ENCODE data around the gene MAFG. TPM values are rescaled to one million over a fixed set of nuclear protein-coding genes. Genes with fewer than 3 reads are reported as not detected.
A peak's percentile ranks its signal among the peaks of the same experiment; 100 is the strongest.

Gene MAFG
- total RNA-seq, 1 donor from 2014 or later, result 24.1 TPM

DNA sequence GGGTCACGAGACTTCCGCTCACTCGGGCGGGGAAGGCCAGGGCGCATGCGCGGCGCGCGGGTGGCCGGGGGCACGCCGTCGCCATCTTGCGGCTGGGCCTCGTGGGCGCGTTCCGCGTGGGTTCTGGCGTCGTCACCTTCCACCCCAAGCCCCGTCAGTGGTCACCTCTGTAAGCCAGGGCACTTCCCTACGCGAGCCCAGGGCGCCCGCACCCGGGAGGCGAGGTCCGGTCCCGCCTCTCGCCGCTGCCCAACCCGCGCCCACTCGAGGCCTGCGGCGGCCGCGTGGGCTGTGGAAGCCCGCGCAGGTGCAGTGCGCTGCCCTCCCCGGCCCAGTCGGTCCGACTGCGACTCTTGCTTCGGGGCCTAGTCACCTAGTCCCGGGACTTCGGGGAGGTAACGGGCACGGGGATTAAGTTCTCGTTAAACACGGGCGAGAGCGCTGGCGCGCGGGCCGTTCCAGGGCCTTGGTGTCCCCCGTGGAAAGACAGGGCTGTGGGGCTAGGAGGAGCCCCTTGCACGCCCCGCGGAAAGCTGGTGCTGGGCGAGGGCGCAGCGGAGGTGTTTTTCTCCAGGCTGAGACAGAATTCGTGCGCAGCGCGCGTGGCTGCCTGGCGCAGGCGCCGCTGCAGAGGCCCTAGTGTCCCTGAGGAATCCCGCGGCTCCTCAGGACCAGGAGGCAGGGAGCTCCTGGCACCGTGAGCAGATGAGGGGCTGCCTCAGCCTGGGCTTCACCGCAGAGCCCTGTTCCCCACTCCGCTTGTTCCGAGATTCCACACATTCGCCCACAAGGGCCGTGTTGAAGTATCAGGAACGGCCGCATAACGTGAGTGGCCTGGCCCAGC, 55.9 kb downstream of the MAFG start:
- peak; percentile 87 to 92 for DNase-seq (ENCODE audit: low spot score in 2 of 2, unreplicated experiment in 2 of 2)
- Mint-ChIP-seq H3K36me3 (no peaks in the 10 kb centered on the region), H3K4me1 (peaks cover 39% of the 10 kb centered on the region), H3K4me3 (peak overlapping the region; percentile 81), H3K27me3 (ENCODE audit: low read depth) (no peaks in the 10 kb centered on the region), H3K9me3 (no peaks in the 10 kb centered on the region), H3K27ac (peak overlapping the region; percentile 96)
- TF ChIP-seq, protein P1, sequence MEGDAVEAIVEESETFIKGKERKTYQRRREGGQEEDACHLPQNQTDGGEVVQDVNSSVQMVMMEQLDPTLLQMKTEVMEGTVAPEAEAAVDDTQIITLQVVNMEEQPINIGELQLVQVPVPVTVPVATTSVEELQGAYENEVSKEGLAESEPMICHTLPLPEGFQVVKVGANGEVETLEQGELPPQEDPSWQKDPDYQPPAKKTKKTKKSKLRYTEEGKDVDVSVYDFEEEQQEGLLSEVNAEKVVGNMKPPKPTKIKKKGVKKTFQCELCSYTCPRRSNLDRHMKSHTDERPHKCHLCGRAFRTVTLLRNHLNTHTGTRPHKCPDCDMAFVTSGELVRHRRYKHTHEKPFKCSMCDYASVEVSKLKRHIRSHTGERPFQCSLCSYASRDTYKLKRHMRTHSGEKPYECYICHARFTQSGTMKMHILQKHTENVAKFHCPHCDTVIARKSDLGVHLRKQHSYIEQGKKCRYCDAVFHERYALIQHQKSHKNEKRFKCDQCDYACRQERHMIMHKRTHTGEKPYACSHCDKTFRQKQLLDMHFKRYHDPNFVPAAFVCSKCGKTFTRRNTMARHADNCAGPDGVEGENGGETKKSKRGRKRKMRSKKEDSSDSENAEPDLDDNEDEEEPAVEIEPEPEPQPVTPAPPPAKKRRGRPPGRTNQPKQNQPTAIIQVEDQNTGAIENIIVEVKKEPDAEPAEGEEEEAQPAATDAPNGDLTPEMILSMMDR (IDR thresholded peaks at IDR 0.05; ENCODE audit: unreplicated experiment), result no peak

DNA sequence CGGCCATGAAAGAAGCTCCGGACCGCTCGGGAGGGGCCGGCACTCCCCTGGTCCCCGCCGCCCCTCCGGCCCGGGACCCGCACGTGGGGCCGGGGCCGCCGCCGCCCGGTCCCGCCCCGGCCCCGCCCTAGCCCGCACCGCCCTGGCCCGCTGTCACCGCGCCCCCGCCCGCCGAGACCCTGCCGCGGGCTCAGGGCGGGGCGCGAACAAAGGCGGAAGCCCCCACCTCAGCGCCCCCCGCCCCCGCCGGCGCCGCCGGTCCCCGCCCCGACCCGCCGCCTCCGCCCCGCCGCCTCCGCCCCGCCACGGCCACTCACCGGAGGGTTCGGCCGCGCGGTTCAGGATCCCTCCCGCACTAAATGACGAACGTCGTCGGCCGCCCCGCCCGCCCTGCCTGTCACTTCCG, 56.6 kb downstream of the MAFG start, which contains the start of gene ARHGDIA:
Gene ARHGDIA, minus strand, starts transcription at position 357 of the 406 bp plus-strand sequence. CDS start 1,407 bp downstream, outside the sequence.
- Mint-ChIP-seq H3K4me3 (peak within 1 kb of the TSS; percentile 81), H3K4me1 (peaks cover 41% of the 10 kb centered on the region), H3K27me3 (ENCODE audit: low read depth) (no peaks in the 10 kb centered on the region), H3K36me3 (no peaks in the 10 kb centered on the region), H3K27ac (peak within 1 kb of the TSS; percentile 96), H3K9me3 (no peaks in the 10 kb centered on the region)
- no peak for DNase-seq (ENCODE audit: low spot score in 2 of 2, unreplicated experiment in 2 of 2)
- TF ChIP-seq, protein P1 (IDR thresholded peaks at IDR 0.05; ENCODE audit: unreplicated experiment), result no peak

DNA sequence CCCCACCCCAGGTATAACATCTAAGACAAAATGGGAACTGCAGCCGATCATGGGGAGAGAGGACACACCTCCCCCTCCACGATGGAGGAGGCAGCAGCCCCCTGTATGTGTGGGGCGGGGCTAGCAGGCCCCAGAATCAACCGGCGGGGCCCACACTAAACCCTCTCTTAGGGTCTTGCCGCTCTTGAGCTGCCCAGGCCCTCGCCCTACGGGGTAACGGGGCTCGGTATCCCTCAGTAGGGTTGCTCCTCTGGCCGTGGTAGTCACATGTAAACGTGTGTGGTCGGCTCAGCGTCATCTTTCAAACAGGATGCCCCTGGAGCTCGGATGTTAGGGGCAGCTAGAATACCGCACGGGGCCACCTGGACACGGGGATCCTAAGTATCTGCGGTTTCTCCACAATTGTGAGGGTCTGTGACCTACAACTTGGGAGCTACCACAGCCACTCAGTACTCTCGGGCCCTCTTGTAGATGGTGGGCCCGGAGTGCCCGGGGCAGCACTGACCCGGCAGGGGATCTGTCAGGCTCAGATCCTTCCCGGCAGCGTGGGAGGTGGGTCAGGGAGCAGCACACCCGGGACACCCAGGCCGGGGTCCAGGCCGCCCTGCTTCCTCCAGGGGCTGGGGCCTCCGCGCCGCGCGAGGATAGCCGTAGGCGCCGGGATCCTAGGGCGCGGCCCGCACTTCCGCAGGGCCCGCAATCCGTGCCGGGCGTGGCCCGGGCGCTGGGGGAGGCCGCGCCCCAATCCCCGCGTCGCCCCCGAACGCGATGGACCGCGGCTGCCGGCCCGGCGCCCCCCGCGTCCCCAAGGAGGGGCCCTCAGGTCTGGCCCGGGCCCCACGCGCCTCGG, 57.2 kb downstream of the MAFG start:
- Mint-ChIP-seq H3K36me3 (no peaks in the 10 kb centered on the region), H3K4me1 (peaks cover 41% of the 10 kb centered on the region), H3K4me3 (peak overlapping the region; percentile 73), H3K27ac (peak overlapping the region; percentile 91), H3K9me3 (no peaks in the 10 kb centered on the region), H3K27me3 (ENCODE audit: low read depth) (no peaks in the 10 kb centered on the region)
- TF ChIP-seq, protein P1 (IDR thresholded peaks at IDR 0.05; ENCODE audit: unreplicated experiment), result no peak
- no peak for DNase-seq (ENCODE audit: low spot score in 2 of 2, unreplicated experiment in 2 of 2)

DNA sequence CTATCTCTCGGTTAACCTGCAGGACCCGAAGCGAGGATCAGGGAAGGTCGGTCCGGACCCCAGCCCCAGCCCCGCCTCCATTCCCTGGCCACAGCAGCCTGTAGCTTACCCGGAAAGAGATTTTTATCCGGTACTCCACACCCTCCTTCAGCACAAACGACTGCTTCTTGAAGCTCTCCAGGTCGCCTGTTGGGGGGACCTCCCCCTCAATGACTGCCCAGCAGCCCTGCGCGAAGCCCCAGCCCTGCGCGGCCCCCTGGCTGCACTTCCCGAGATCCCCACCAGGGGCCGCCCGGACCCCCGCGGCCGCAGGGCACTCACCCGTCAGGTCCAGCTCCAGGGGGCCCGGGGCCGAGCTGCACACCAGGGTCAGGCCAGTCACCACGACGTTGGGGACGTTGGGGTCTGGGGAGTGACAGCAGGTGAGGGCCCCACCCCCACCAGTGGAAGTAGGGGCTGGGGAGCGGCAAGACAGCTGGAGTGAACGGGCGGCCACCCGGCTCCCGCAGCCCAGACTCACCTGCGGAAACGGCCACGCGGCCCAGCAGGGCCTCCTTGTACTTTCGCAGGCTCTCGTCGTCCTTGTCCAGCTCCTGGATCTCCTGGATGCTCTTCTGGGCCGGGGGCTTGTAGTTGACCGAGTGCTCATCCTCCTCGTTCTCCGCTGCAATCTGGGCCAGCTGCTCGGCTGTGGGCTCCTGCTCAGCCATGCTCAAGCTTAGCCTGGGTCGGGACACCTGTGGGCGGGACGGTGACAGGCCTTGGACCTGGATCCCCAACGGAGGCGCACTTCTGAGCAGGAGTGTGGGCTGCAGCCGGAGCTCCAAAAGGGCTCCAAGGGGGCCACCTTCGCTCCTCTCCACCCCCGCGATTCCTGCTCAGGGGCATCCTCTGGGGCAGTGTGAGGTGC, 58.1 kb downstream of the MAFG start:
- Mint-ChIP-seq H3K27ac (peak overlapping the region; percentile 91), H3K4me1 (peaks cover 41% of the 10 kb centered on the region), H3K27me3 (ENCODE audit: low read depth) (no peaks in the 10 kb centered on the region), H3K36me3 (no peaks in the 10 kb centered on the region), H3K4me3 (peak overlapping the region; percentile 73), H3K9me3 (no peaks in the 10 kb centered on the region)
- peak in 1 of 2 experiments; percentile 82 for DNase-seq (ENCODE audit: low spot score in 2 of 2, unreplicated experiment in 2 of 2)
- TF ChIP-seq, protein P1 (IDR thresholded peaks at IDR 0.05; ENCODE audit: unreplicated experiment), result peak; percentile 99

DNA sequence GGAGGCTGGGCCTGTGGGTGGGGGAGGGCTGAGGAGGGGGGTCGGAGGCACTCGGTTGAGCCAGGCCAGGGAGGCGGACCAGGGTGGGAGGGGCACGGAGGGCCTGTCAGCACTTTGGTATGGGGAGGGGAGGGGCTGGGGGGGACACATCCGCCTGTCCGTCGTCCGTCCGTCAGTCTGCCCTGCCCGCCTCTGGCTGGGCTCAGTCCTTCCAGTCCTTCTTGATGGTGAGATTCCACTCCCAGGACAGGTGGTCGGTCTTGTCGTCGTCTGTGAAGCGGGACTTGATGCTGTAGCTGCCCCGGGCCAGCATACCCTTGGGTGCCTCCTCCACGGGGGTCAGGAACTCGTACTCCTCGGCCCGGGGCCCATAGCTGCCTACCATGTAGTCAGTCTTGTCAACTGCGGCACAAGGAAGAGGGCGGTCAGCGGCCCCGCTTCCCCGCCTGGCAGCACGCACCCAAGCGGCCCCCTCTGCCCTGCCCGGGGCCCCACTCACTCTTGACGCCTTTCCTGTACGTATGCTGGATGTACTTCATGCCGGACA, 58.8 kb downstream of the MAFG start:
- Mint-ChIP-seq H3K27ac (peak overlapping the region; percentile 96), H3K9me3 (no peaks in the 10 kb centered on the region)
- DNase-seq (ENCODE audit: low spot score in 2 of 2, unreplicated experiment in 2 of 2), result no peak

More for the DNA sequence above, 58.8 kb downstream of the MAFG start:
- TF ChIP-seq, protein P1 (IDR thresholded peaks at IDR 0.05; ENCODE audit: unreplicated experiment), result no peak
- Mint-ChIP-seq H3K4me1 (peaks cover 42% of the 10 kb centered on the region), H3K36me3 (no peaks in the 10 kb centered on the region), H3K4me3 (peak overlapping the region; percentile 73), H3K27me3 (ENCODE audit: low read depth) (no peaks in the 10 kb centered on the region)

Measured in mesothelial cell of epicardium (in vitro differentiated cells).